Cardiac septum (tissue), 1 donor: ENCODE results near the gene DNAJC5G. TPM values are rescaled to one million over a fixed set of nuclear protein-coding genes. Genes with fewer than 3 reads are reported as not detected.
"Not testable (repeated sequence)": the region's sequence is repeated elsewhere in the genome, so short reads cannot be mapped to it uniquely, and the experiment has no call there.

Experiments
- DNase-seq: peaks from one replicate; pipeline ENCODE4 v3.0.0-alpha.2; 2020; ENCODE audit warnings: low spot score
- intact Hi-C: fragments of 100-400 bp; cut with DNase I; formaldehyde crosslinking; loops from one replicate; pipeline ENCODE4 v1.14.0; 2022
- total RNA-seq: library from RNA; stranded (reverse); fragmentation: NEBNext Ultra II Directional; extraction: Animal tissue kit (Norgen Biotek cat#: 25700); gene quantifications from one replicate; pipeline ENCODE4 v1.2.1, GENCODE V29; 2021
- donor health status: DM: no; HTN: no; CAD: no.

DNAJC5G gene
- total RNA-seq, 1 donor from 2014 or later = 1.6 TPM

DNA sequence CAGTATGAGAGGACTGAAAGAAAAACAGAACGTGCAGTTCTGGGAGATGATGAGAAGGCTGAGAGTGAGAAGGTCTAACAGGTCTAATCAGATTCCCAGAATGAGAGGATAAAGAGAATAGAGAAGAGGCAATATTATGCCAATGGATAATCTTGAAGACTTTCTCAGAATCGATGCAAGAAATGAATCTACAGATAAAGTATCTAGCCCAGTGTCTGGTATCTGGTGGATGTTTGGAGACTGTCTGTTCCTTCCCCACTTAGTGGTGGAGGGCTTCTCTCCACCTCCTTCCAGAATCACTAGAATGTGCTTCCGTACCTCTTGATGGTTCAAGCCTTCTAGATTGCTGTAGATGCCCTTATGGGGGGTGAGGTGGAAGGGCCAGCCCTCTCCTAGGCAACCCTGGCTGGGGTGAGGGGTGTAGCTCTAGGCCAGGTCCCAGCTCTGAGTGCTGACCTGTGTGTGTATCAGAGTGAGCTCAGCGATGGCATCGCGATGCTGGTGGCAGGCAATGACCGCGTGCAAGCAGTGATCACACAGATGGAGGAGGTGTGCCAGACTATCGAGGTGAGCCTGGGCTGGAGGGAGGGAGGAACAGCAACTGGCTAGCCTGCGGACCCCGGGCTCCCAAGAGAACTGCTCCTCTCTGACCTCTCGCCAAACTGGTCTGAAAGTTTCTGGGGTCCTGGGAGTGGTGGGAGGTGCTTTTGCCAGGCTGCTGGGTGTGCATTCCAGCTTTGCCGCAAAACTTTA lies 29.4 kb downstream of the DNAJC5G start:
- intact Hi-C loops = loop anchor here (5.0 kb wide), 2 partner anchors 52 to 207 kb away; no protein-coding TSS in a partner anchor
- peak; percentile 67 for DNase-seq

DNA sequence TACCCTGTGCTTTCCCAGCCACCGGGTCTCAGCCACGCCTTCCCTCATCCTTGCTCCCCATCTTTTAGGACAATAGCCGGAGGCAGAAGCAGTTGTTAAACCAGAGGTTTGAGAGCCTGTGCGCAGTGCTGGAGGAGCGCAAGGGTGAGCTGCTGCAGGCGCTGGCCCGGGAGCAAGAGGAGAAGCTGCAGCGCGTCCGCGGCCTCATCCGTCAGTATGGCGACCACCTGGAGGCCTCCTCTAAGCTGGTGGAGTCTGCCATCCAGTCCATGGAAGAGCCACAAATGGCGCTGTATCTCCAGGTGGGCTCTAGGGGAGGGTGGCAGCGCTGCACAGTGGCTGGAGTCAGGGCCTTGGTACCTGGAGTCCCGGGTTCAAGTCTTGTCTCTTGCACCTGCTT lies 30.3 kb downstream of the DNAJC5G start:
- DNase-seq = no peak
- intact Hi-C loops = no loop called here

DNA sequence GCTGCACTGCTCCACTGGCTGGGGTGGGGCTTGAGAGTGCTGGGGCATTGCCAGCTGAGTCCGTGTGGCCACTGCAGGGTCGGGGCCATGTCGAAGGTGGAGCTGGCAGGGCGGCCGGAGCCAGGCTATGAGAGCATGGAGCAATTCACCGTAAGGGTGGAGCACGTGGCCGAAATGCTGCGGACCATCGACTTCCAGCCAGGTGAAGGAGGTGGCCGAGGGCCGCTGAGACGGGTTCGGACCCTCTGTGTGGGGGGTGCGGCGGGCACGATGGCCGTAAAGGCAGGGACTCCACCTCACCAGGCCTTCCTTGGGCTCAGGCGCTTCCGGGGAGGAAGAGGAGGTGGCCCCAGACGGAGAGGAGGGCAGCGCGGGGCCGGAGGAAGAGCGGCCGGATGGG lies 30.9 kb downstream of the DNAJC5G start:
- no peak for DNase-seq
- intact Hi-C loops = no loop called here

DNA sequence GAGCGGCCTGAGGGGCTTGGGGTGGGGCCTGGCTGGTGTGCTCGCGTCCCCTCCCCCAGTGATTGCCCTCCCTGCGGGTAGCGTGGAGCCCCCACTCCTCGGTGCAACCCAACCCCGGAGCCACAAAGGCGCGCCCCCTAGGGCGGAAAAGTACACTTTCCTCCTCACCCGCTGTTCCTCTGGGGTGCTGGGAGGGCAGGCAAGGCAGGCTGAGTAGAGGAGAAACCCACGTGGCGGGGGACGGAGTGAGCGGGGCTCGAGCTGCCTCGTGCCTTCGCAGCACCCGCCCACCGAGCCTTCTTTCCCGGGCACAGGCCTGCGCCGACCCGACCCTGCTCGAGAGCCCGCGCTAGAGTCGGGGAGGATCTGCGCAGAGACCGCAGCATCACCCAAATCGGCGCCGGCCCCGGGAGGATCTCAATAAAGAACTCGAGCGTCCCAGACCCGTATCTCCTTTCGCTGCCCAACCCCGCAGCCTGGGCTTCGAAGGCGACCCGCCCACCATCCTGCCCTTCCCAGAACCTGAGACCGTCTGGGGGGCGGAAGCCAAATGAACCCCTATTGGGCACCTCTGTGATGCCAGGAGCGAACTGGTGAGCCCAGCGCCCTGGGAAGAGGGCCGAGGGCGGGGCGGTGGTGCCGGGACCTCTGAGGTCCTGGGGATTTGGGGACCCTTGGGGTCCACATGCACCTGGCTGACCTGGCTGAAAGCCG lies 31.5 kb downstream of the DNAJC5G start:
- no peak for DNase-seq
- intact Hi-C loops = no loop called here

DNA sequence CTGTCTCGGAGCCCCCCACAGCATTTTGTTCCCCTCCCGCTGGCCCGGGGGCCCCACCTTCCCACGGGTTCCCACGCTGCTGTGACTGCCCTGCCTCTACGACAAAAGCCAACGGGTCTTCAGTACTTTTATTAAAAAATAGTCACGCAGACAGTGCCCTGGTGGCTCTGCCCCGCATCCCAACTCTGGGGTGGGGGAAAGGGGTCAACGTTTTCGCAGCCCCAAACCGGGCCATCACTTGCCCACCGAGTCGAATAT lies 32.0 kb downstream of the DNAJC5G start:
- intact Hi-C loops = no loop called here
- no peak for DNase-seq

DNA sequence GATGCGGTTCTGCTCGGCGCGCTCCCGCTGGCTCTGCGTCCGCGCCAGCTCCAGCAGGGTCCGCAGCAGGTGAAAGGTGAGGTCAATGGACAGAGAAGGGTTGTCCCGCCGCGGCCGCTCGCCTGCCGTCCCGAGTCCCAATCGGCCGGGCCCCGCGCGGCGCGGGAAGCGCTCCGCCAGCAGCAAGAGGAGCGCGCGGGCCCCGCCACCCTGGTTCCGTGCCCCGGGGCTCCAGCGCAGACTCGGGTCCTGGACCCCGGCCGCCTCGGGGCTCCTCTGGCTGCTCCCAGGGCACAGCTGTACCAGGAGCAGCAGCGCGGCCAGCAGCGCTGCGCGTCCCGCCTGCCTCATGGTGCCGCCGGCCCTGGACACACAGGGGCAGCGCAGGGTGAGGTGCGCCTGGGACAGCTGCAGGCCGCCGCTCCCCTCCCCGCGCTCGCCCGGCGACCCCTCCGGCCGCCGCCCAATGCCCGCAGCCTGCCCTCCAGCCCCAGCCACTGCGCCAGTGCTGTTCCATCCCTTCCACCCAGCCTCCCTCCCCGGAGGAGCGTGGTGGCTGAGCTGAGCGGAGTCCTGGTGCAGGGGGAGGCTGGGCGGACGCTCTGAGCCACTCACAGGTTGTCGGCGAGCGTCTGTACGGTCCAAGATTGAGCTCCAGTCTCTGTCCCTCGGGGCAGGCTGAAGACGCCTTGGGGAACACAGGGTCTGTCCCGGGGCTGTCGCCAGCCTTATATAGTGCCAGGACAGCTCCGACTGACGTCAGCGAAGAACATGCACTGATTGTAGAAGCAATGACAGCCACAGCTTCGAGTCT lies 32.5 kb downstream of the DNAJC5G start:
- intact Hi-C loops = no loop called here
- DNase-seq = no peak

DNA sequence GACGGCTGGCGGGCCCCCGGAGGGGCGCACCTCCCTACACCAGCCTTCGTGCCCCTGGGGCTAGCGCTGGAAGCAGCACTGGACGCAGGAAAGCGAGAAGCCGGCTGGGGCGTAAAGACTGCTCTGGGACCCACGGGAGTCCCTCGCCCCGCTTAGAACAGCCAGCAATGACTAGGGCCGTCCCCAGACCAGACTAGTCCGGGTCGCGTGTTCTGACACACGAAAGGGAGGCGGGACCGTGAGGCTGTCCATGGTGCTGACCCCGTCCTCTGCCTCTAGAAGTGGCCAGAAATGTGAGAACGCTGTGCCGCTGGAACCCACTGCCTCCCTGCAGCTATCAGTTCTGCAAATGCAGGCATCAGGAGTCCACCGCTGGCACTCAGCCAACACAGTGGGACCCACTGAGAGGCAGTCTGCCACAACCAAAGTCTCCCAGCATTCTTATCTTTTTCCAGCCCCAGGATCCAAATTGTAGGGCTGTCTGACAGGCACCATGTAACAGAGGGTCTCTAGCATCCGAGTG lies 33.2 kb downstream of the DNAJC5G start, which contains the start of gene UCN:
Gene UCN (minus strand): TSS at position 87 of the 523 bp plus-strand sequence. CDS start 550 bp downstream, outside the sequence.
- no peak for DNase-seq

DNA sequence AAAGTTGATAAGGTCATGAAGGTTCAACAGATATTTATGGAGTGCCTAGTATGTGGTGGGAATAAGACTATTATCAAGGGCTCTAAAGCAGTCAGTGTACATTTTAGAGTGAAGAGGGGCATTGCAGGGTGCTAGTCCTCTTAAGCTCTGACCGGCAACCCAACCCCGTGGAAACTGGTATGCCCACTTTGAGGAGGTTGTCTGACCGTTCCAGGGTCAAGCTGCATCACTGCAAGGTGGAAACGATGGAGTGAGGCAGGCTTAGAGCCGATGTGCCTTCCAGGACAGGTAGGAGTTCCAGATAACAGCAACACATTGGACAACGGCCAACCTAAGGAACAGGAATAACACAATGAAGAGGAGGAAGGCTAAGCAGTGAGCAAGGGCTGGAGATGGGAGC lies 34.4 kb downstream of the DNAJC5G start:
- no peak for DNase-seq
- intact Hi-C loops = no loop called here

More for the DNA sequence above, 33.2 kb downstream of the DNAJC5G start, which contains the start of gene UCN:
- intact Hi-C loops = no loop called here

DNA sequence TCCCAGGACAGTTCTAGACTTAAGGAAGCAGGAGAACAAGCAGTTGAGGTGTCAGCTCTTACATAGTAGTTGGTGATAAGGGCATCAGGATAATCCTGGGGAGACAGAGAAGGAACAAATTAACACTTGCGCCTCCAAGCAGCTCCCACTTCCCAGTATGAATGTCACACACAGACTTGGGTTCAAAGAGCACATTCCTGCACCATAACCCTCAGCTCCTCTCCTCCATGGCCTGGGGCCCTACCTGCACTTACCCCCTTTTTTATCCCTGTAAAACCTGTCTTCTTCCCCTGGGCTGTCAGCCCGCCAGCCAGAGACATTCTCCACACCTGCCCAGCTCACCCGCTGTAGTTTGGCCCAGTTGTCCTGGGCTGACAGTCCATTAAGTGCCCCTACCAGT lies 36.9 kb downstream of the DNAJC5G start:
- peak; percentile 47 for DNase-seq
- intact Hi-C loops = no loop called here

DNA sequence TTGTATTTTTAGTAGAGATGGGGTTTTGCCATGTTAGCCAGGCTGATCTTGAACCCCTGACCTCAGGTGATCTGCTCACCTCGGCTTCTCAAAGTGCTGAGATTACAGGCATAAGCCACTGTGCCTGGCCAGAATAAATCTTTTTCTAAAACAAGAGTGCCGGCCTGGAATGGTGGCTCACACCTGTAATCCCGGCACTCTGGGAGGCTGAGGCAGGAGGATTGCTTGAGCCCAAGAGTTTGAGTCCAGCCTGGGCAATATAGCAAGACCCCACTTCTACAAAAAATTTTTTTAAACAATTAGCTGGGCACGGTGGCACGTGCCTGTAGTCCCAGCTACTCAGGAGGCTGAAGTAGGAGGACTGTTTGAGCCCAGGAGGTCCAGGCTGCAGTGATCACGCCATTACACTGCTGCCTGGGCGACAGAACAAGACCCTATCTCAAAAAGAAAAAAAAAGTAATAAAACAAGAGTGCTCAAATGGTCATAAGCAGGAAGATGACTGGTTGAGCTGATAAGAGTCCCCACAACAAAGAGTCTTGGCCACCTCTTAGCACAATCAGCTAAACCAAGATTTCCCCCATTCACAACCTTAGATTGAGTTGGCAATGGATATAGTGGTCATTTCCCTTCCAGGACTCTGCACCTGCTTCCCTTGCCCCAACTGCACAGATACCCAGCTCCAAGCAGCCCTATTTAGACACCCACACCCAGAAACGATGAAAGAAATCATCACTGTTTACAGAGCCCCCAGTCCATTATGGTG lies 38.8 kb downstream of the DNAJC5G start:
- intact Hi-C loops = no loop called here

DNA sequence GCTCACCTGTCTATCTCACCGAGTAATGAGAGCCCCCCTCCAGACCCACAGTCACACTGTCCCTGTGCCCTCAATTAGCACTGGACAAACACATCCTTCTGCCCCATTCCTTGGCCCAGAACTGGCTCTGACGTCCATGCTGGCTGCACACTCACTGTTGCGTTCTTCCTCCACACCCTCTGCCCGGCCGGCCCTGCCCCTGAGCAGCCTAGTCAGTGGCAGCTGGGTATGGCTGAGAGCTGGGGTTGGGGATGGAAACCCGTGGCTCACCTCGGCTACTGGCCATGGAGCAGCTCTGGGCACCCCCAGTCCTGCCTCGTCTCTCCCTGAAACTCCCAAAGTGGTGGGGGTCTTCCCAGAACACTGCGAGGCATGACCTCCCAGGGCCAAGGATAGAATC lies 39.5 kb downstream of the DNAJC5G start:
- intact Hi-C loops = no loop called here
- DNase-seq = no peak

More for the DNA sequence above, 38.8 kb downstream of the DNAJC5G start:
- DNase-seq = no peak

DNA sequence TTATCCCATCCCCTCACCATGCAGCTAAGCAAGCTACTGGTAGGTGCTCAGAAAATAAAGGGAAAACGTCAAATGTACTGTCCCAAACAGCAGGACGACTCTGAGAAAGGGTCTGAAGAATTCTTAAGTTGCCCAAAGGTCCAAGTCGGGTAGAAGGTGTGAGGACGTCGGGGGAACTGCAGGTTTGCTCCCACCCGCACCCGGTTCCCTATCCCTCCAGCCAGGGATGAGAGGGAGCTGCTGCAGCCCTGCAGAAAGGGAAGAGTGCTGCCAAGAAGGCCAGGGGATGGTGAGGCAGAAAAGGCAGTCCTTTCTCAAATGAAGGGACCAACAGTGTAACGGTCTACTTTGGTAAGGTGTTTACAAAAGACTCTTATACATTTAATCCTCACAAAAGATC lies 39.9 kb downstream of the DNAJC5G start:
- DNase-seq = no peak

DNA sequence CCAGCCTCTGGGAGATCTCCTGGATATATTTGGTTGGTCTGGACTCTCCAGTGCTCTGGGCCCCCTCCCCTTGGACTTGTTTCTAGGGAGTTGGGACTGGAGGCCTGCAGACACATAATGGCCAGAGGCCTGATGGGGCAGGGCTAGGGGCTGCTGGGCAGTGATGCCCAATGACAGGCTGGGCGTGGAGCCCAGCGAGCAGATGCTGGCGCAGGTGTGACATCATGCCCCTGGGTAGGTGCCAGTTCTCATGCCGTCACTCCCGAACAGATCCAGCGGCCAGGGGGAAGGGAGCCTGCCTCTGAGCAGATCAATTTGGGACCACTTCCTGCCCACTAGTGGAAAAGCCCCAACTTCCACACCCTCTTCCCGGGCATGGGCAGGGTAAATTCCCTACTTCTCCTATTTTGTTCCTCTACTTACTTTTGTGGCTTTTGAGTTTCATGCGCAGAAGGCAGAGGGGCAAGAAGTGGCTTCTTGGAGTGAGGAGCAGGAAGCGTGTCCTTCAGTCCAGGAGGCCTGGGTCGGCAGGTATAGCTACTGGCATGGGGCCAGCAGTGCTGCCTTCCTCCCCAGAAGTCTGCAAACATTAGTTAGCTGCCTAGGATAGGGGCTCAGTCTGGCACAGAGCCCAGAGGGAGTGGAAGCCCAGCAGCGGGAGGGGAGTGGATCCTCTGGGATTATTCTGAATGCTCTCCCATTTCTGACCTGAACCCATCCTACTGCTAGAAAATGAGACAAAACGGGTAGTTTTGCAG lies 41.6 kb downstream of the DNAJC5G start:
- no peak for DNase-seq
- intact Hi-C loops = no loop called here

More for the DNA sequence above, 39.9 kb downstream of the DNAJC5G start:
- intact Hi-C loops = no loop called here

DNA sequence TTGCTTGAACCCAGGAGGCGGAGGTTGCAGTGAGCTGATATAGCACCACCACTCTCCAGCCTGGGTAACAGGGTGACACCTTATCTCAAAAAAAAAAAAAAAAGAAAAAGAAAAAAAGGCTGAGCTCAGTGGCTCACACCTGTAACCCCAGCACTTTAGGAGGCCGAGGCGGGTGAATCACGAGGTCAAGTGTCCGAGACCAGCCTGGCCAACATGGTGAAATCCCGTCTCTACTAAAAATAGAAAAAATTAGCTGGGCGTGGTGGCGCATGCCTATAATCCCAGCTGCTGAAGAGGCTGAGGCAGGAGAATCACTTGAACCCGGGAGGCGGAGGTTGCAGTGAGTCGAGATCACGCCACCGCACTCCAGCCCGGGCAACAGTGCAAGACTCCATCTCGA lies 44.6 kb downstream of the DNAJC5G start:
- DNase-seq = not testable (repeated sequence)

DNA sequence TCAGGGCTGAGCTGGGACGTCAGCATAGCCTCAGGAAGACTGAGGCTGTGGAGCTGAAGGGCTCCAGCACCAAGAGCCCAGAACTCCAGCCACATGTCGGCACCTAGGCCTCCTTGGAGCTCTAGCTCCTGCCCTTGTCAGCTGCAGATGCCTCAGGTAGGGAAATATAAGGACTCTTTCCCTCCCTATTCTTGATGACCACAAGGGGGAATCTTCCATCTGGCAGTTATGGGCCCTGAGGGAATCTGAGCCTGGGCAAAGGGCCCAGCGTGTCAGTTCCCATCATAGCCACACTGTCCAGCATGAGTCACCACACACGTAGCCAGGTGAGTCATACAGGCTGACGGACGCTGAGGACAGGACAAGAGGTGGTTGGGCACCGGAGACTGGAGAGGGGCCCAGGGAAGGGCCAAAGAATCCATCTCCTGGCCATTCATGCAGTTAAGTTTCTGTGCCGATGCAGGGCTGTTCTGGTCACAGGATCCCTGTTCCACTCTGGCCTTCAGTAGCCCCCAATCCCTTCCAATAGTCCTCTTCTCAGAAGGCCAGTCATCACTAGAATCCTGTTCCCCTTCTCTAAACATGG lies 45.8 kb downstream of the DNAJC5G start:
- intact Hi-C loops = no loop called here
- DNase-seq = peak; percentile 84

More for the DNA sequence above, 44.6 kb downstream of the DNAJC5G start:
- intact Hi-C loops = not testable (repeated sequence)

DNA sequence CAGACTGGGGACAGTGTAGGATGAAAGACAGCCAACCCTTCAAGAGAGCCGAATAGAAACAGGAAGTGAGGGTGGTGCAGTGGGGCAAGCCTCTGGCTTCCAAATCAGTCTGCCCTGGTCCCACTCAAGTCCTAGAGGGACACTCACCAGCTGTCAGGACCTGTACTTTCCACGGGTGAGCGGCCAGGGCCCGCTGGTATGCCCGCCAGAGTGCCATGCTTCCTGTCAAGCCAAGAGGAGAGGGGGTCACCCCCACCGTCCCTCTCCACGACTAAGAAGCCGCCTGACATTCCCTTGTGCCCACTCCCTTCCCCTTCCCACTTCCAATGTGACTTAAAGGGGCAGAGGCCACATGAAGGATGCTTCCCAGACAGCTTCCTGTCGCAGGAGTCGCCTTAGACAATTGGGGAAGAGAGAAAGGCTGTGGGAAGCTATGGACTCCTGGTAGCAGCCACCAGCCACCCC lies 47.1 kb downstream of the DNAJC5G start:
- DNase-seq = no peak
- intact Hi-C loops = loop anchor here (2.0 kb wide), 1 partner anchor 34 kb away; the partner anchor contains the start of gene GTF3C2

DNA sequence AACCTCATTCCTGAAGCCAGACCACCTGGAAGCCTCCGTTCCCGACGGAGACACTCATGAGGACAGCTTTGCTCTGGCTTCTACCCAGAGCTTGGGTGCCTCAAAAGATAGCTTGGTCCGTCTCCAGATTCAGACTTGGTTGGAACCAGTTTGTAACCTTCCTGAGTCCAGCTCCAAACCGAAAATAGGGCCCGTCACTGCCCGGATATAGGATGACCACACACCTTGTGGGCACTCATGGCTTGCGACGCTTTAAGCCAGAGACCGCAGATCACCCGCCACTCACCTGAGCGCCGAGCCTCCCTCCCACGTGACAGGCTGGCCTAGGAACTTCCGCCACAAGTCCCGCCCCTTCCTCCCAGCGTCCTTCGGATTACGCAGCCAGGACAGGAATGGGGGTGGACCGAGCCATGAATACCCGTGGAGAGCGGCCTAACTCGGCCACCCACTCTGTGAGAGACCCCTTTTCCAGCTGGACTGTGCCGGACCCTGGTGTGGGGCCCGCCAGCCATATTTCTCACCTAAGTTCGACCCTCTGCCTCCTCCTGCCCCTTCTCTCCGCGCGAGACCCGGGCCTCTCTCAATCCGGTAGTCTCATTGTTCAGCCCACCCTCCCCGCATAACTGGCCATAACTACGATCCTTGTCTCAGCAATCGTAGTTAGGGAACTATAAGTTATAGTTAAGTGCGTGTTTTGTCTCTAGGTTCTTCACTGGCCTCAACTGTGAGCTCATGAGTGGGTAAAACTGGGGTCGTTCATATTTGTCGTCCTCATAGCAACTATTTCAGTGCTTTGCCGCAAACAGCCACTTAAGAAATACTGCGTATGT lies 47.7 kb downstream of the DNAJC5G start, which contains the start of gene MPV17:
Gene MPV17 (minus strand): TSS at position 332 of the 830 bp plus-strand sequence. CDS start 580 bp downstream, outside the sequence.
- DNase-seq = peak; percentile 97
- intact Hi-C loops = loop anchor here (1.0 to 2.0 kb wide), 2 partner anchors 34 to 47 kb away; partner anchors contain the start of genes EIF2B4, GTF3C2 and SNX17
